Liver (tissue), 9 donors: ENCODE measurements around the gene KIF26B. TPM values are rescaled to one million over a fixed set of nuclear protein-coding genes. Genes with fewer than 3 reads are reported as not detected.

Source experiments
- DNase-seq: peaks from one replicate; pipeline ENCODE4 v3.0.0-alpha.2; 2017; ENCODE audit warnings: low spot score
- H3K27ac ChIP-seq, 2 donors: one replicate each; pipeline ENCODE4 v1.7.0; 2013; ENCODE audit warnings: inconsistent platforms in 2 of 2, low read length in 2 of 2, control low read depth in 1 of 2, low read depth in 1 of 2, mild to moderate bottlenecking in 1 of 2
- H3K27me3 ChIP-seq, 4 donors: one replicate each; pipeline versions ENCODE4 v1.6.1 to v1.7.0; 2013; ENCODE audit warnings: low read length in 3 of 4, inconsistent platforms in 1 of 4, mild to moderate bottlenecking in 1 of 4, moderate library complexity in 1 of 4; ENCODE audit not compliant: control insufficient read depth in 4 of 4, insufficient read depth in 4 of 4
- H3K36me3 ChIP-seq, 4 donors: one replicate each; pipeline versions ENCODE4 v1.6.1 to v1.7.0; 2013; ENCODE audit warnings: low read length in 3 of 4, mild to moderate bottlenecking in 3 of 4, low read depth in 1 of 4, moderate library complexity in 1 of 4; ENCODE audit not compliant: control insufficient read depth in 4 of 4, insufficient read depth in 3 of 4
- H3K4me1 ChIP-seq, 4 donors: one replicate each; pipeline versions ENCODE4 v1.6.1 to v1.7.0; 2013; ENCODE audit warnings: low read length in 3 of 4, mild to moderate bottlenecking in 3 of 4, moderate library complexity in 1 of 4; ENCODE audit not compliant: control insufficient read depth in 4 of 4, insufficient read depth in 4 of 4
- H3K4me3 ChIP-seq, 3 donors: one replicate each; pipeline versions ENCODE4 v1.6.1 to v1.7.0; 2013; ENCODE audit warnings: low read length in 3 of 3, control low read depth in 1 of 3, low read depth in 1 of 3, mild to moderate bottlenecking in 1 of 3
- H3K9ac ChIP-seq, 2 donors: one replicate each; pipeline ENCODE4 v1.7.0; 2013; ENCODE audit warnings: low read length in 2 of 2, mild to moderate bottlenecking in 2 of 2, moderate library complexity in 2 of 2, control low read depth in 1 of 2, low read depth in 1 of 2
- H3K9me3 ChIP-seq, 4 donors: one replicate each; pipeline versions ENCODE4 v1.6.1 to v1.7.0; 2013; ENCODE audit warnings: low read length in 3 of 4; ENCODE audit not compliant: control insufficient read depth in 4 of 4
- FOXA1 ChIP-seq: IDR thresholded peaks from 2 replicates; pipeline ENCODE4 v1.6.1; 2016; ENCODE audit warnings: antibody characterized with exemption
- GABPA ChIP-seq, 2 donors: IDR thresholded peaks in 1 of 2; conservative IDR thresholded peaks in 1 of 2; 2 replicates each; pipeline ENCODE4 v1.6.1; 2016; ENCODE audit warnings: antibody characterized with exemption in 2 of 2, mild to moderate bottlenecking in 1 of 2, moderate library complexity in 1 of 2
- HNF4G ChIP-seq: IDR thresholded peaks from 2 replicates; pipeline ENCODE4 v1.6.1; 2016; ENCODE audit warnings: antibody characterized with exemption
- JUND ChIP-seq, 2 donors: IDR thresholded peaks; 2 replicates each; pipeline ENCODE4 v1.6.1; 2016; ENCODE audit warnings: antibody characterized with exemption in 2 of 2
- NR2F2 ChIP-seq: IDR thresholded peaks from 2 replicates; pipeline ENCODE4 v1.6.1; 2016; ENCODE audit warnings: antibody characterized with exemption
- RAD21 ChIP-seq, 2 donors: IDR thresholded peaks; 2 replicates each; pipeline ENCODE4 v1.6.1; 2016; ENCODE audit warnings: antibody characterized with exemption in 2 of 2, mild to moderate bottlenecking in 2 of 2
- REST ChIP-seq: IDR thresholded peaks from 2 replicates; pipeline ENCODE4 v1.6.1; 2016; ENCODE audit warnings: antibody characterized with exemption, mild to moderate bottlenecking
- RXRA ChIP-seq, 2 donors: IDR thresholded peaks; 2 replicates each; pipeline ENCODE4 v1.6.1; 2017 to 2018; ENCODE audit warnings: antibody characterized with exemption in 2 of 2, mild to moderate bottlenecking in 1 of 2
- SP1 ChIP-seq: IDR thresholded peaks from 2 replicates; pipeline ENCODE4 v1.6.1; 2018; ENCODE audit warnings: antibody characterized with exemption, mild to moderate bottlenecking
- TAF1 ChIP-seq: conservative IDR thresholded peaks from 2 replicates; pipeline ENCODE4 v1.6.1; 2016; ENCODE audit warnings: antibody characterized with exemption, mild to moderate bottlenecking
- YY1 ChIP-seq: IDR thresholded peaks from 2 replicates; pipeline ENCODE4 v1.6.1; 2016; ENCODE audit warnings: antibody characterized with exemption, mild to moderate bottlenecking
- WGBS: extraction: QIAGEN DNeasy Blood & Tissue Kit; methylation state at CpG from one replicate; pipeline ENCODE4 v1.1.7; 2013; 5-methylcytosine and 5-hydroxymethylcytosine counted together
- polyA plus RNA-seq, 2 donors: library from polyadenylated mRNA; stranded (reverse) in 1 of 2; unstranded in 1 of 2; fragments of 200-250 nt in 1 of 2; fragments of >200 nt in 1 of 2; fragmentation: Nextera tagmentation in 1 of 2; extraction: Ambion mirVana in 1 of 2; gene quantifications; one replicate each; pipeline versions ENCODE4 v1.2.1 to v1.2.3, GENCODE V29; 2013 to 2015
- total RNA-seq, 2 donors: library from RNA; depleted of rRNA; stranded (reverse); fragments of >200 nt; gene quantifications; one replicate each; pipeline ENCODE4 v1.2.3, GENCODE V29; 2014
- TF ChIP-seq, protein P1 (sequence below): fragments of 150-350 bp; IDR thresholded peaks from 2 replicates; pipeline ENCODE4 v1.5.1; 2017; ENCODE audit warnings: improper control_type of control experiment, low read depth, low read length; ENCODE audit not compliant: missing input control
- TF ChIP-seq, protein P2 (sequence below): IDR thresholded peaks from 2 replicates; pipeline ENCODE4 v1.6.1; 2016; ENCODE audit warnings: antibody characterized with exemption
- TF ChIP-seq, protein P3 (sequence below): IDR thresholded peaks from 2 replicates; pipeline ENCODE4 v1.6.1; 2016; ENCODE audit warnings: antibody characterized with exemption
- donor health status: healthy.
- donor health status: healthy.
- donor health status: healthy.
- donor health status: healthy.
- donor health status: healthy.

KIF26B gene
- total and polyA plus RNA-seq, 4 donors = 0.10 to 1.7 (median 0.34) TPM

- no peak for DNase-seq
- TF ChIP-seq, protein P1, sequence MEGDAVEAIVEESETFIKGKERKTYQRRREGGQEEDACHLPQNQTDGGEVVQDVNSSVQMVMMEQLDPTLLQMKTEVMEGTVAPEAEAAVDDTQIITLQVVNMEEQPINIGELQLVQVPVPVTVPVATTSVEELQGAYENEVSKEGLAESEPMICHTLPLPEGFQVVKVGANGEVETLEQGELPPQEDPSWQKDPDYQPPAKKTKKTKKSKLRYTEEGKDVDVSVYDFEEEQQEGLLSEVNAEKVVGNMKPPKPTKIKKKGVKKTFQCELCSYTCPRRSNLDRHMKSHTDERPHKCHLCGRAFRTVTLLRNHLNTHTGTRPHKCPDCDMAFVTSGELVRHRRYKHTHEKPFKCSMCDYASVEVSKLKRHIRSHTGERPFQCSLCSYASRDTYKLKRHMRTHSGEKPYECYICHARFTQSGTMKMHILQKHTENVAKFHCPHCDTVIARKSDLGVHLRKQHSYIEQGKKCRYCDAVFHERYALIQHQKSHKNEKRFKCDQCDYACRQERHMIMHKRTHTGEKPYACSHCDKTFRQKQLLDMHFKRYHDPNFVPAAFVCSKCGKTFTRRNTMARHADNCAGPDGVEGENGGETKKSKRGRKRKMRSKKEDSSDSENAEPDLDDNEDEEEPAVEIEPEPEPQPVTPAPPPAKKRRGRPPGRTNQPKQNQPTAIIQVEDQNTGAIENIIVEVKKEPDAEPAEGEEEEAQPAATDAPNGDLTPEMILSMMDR = no peak
- H3K9me3 ChIP-seq = no peaks in the 10 kb centered on the region
- H3K4me3 ChIP-seq = no peak overlapping the region
- 93% methylated on average over 14 of the region's 14 CpGs for WGBS
- no peak overlapping the region for H3K9ac ChIP-seq
- no peak overlapping the region for H3K27ac ChIP-seq
- no peaks in the 10 kb centered on the region for H3K4me1 ChIP-seq
- H3K27me3 ChIP-seq = no peaks in the 10 kb centered on the region
- no peaks in the 10 kb centered on the region for H3K36me3 ChIP-seq
Measured at GRCh38 chr1:245142976-245143375, 11.8 kb upstream of the KIF26B start.

DNA sequence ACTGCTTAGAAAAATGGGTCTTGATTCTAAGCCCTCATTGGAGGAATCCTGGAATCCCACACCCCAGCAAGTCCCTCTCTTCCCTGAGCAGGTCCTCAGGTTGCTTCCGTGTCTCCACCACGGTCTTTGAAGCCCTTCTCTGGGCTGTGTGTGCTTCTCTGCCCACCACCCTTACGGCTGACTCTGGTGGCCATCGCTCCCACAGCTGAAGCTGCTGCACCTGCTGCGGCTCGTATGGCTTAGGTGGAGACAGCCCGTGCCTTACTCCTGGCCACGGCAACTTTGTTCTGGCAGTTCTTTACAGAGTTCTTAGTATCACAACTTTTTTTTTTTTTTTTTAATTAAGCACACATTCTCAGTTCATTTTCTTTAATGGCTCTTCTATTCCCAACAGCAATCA, 10.9 kb upstream of the KIF26B start:
- TF ChIP-seq HNF4G (no peak), RXRA (IDR thresholded peaks at IDR 0.05) (no peak), NR2F2 (no peak)
- no peak overlapping the region for H3K9ac ChIP-seq
- no peak for DNase-seq
- H3K4me3 ChIP-seq = no peak overlapping the region
- no peaks in the 10 kb centered on the region for H3K4me1 ChIP-seq
- WGBS = 87% methylated on average over 8 of the region's 8 CpGs
- no peaks in the 10 kb centered on the region for H3K9me3 ChIP-seq
- H3K36me3 ChIP-seq = no peaks in the 10 kb centered on the region
- no peaks in the 10 kb centered on the region for H3K27me3 ChIP-seq
- H3K27ac ChIP-seq = no peak overlapping the region

DNA sequence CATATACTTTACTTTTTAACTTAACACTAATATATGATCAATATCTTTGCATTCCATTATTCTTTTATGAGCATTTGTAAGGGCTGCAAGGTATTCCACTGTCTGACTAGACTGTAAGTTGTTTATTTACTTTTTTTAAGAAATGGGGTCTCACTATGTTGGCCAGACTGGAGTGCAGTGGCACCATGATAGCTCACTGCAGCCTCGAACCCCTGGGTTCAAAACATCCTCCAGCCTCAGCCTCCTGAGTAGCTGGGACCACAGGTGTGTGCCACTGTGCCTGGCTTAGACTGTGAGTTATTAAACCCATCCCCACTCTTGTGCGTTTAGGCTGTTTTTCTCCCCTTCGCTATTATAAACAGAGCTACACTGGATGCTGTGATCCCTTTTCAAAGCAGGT, 6.7 kb upstream of the KIF26B start:
- H3K9me3 ChIP-seq = no peaks in the 10 kb centered on the region
- H3K4me3 ChIP-seq = no peak overlapping the region
- no peaks in the 10 kb centered on the region for H3K36me3 ChIP-seq
- H3K4me1 ChIP-seq = peaks cover 0 to under 1% (median under 1%) of the 10 kb centered on the region in 4 donors
- 82% methylated on average over 3 of the region's 3 CpGs for WGBS
- H3K27ac ChIP-seq = no peak overlapping the region
- TF ChIP-seq SP1 = no peak
- TF ChIP-seq GABPA (IDR thresholded peaks at IDR 0.05 in 1 of 2, conservative IDR thresholded peaks at IDR 0.05 in 1 of 2) = no peak
- DNase-seq = no peak
- peaks cover 0 to 7% (median 0%) of the 10 kb centered on the region in 4 donors for H3K27me3 ChIP-seq
- no peak overlapping the region for H3K9ac ChIP-seq

- DNase-seq = no peak
- no peak overlapping the region for H3K27ac ChIP-seq
- H3K4me1 ChIP-seq = peaks cover 4 to 8% (median 8%) of the 10 kb centered on the region in 4 donors
- H3K4me3 ChIP-seq = no peak overlapping the region
- H3K9me3 ChIP-seq = no peaks in the 10 kb centered on the region
- H3K36me3 ChIP-seq = no peaks in the 10 kb centered on the region
- H3K27me3 ChIP-seq = peaks cover 0 to 7% (median 0%) of the 10 kb centered on the region in 4 donors
- no peak overlapping the region for H3K9ac ChIP-seq
- 72% methylated on average over 9 of the region's 9 CpGs for WGBS
- TF ChIP-seq, protein P2, sequence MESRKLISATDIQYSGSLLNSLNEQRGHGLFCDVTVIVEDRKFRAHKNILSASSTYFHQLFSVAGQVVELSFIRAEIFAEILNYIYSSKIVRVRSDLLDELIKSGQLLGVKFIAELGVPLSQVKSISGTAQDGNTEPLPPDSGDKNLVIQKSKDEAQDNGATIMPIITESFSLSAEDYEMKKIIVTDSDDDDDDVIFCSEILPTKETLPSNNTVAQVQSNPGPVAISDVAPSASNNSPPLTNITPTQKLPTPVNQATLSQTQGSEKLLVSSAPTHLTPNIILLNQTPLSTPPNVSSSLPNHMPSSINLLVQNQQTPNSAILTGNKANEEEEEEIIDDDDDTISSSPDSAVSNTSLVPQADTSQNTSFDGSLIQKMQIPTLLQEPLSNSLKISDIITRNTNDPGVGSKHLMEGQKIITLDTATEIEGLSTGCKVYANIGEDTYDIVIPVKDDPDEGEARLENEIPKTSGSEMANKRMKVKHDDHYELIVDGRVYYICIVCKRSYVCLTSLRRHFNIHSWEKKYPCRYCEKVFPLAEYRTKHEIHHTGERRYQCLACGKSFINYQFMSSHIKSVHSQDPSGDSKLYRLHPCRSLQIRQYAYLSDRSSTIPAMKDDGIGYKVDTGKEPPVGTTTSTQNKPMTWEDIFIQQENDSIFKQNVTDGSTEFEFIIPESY = no peak
- TF ChIP-seq JUND (IDR thresholded peaks at IDR 0.05) = no peak
- TF ChIP-seq HNF4G = no peak
- TF ChIP-seq YY1 = no peak
- no peak for TF ChIP-seq REST
- TF ChIP-seq SP1 = no peak
- TF ChIP-seq RAD21 (IDR thresholded peaks at IDR 0.05) = no peak
- no peak for TF ChIP-seq GABPA (IDR thresholded peaks at IDR 0.05 in 1 of 2, conservative IDR thresholded peaks at IDR 0.05 in 1 of 2)
- TF ChIP-seq FOXA1 = no peak
- TF ChIP-seq, protein P3, sequence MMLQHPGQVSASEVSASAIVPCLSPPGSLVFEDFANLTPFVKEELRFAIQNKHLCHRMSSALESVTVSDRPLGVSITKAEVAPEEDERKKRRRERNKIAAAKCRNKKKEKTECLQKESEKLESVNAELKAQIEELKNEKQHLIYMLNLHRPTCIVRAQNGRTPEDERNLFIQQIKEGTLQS = no peak
- TF ChIP-seq, protein P1 = no peak
- TF ChIP-seq TAF1 = no peak
- no peak for TF ChIP-seq NR2F2
Measured at GRCh38 chr1:245148861-245149260, 5.9 kb upstream of the KIF26B start.
